ENCODE data around the gene LZTFL1.
A peak's percentile ranks its signal among the peaks of the same experiment; 100 is the strongest.

The LZTFL1 gene, protein sequence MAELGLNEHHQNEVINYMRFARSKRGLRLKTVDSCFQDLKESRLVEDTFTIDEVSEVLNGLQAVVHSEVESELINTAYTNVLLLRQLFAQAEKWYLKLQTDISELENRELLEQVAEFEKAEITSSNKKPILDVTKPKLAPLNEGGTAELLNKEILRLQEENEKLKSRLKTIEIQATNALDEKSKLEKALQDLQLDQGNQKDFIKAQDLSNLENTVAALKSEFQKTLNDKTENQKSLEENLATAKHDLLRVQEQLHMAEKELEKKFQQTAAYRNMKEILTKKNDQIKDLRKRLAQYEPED

DNA sequence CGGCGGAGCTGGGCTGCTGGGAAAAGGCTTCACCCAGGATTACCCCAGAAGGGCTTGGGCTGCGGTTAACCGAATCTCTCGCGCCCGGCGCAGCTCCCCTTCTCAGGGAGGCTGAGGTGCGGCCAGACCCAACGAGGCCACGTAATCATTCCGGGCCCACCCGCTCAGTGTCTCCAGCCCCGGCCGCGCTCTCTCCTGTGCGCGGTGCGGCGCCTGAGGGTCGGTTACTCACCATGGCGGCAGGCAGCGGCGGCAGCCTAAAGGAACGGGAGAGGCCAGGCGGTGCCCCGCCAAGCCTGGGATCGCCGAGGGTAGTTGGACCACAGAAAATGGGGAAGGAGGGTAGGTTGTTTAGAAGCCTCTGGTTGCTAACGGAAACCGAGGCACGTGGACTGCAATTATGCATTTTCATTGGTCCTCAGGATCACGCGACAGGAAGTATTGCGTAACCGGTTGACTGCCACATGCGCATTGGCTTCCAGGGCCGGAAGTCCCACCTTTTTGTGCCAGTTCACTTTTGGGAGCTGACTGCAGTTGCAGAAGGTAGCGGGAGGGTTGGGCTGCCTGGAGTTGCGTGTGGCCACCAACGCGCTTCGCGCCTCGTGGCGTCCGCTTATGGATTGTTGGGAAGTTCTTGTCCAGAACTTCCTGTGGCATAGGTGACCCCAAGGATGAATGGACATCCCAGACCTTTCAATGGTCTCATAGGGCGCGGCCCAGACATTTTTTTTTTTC, at the start of gene LZTFL1:
Gene LZTFL1 (minus strand): TSS at position 363 of the 735 bp plus-strand sequence. CDS start 128 bp downstream, at position 235.
- DNase-seq (ENCODE audit: extremely low read depth, low read depth), result peak; percentile 98
- TF ChIP-seq, protein P1, sequence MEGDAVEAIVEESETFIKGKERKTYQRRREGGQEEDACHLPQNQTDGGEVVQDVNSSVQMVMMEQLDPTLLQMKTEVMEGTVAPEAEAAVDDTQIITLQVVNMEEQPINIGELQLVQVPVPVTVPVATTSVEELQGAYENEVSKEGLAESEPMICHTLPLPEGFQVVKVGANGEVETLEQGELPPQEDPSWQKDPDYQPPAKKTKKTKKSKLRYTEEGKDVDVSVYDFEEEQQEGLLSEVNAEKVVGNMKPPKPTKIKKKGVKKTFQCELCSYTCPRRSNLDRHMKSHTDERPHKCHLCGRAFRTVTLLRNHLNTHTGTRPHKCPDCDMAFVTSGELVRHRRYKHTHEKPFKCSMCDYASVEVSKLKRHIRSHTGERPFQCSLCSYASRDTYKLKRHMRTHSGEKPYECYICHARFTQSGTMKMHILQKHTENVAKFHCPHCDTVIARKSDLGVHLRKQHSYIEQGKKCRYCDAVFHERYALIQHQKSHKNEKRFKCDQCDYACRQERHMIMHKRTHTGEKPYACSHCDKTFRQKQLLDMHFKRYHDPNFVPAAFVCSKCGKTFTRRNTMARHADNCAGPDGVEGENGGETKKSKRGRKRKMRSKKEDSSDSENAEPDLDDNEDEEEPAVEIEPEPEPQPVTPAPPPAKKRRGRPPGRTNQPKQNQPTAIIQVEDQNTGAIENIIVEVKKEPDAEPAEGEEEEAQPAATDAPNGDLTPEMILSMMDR (IDR thresholded peaks at IDR 0.05; ENCODE audit: low read depth, low read length, missing control alignments), result no peak
- peak within 1 kb of the TSS; percentile 88 for H3K4me3 ChIP-seq (replicated peaks; ENCODE audit: low read depth, low read length)

DNA sequence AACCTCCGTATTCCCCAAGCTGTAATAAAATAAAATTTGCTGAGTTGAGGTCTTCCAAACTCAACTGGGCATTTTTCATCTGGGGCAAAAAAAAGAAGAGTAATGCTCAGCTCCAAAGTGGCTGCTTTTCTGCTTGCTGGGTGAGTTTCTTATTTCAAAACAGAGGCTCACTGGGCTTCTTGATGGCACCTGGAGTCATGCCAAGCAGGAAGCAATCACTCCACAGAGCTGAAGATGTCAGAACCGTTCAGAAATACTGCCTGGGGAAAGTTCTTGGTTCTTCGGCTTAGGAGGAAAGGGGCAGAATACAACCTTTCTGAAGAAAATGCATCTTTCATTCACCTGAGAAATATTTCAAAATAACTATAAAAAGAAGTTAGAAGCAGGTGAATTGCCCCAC, 48.5 kb upstream of the LZTFL1 start:
- TF ChIP-seq, protein P1 (IDR thresholded peaks at IDR 0.05; ENCODE audit: low read depth, low read length, missing control alignments), result no peak
- no peak for DNase-seq (ENCODE audit: extremely low read depth, low read depth)
- H3K4me3 ChIP-seq (replicated peaks; ENCODE audit: low read depth, low read length), result no peak overlapping the region

DNA sequence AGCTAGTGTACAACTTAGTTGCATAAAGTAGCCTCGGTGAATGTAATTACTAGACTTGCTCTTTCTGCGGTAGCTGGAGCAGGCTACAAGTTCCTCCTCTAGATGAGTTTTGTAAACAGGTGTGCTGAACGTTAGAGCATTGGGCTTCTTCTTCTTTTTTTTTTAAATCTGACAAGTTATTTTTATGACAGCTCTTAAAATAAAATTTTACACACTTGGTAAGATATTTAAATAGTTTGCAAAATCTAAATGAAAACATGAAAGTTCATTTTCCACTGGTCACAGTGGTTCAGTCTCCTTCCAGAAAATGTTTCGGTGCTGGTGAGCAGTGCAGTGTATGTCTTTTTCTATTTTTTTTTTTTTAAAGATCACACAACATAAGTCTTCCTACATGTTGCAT, 47.4 kb upstream of the LZTFL1 start:
- TF ChIP-seq, protein P1 (IDR thresholded peaks at IDR 0.05; ENCODE audit: low read depth, low read length, missing control alignments), result no peak

DNA sequence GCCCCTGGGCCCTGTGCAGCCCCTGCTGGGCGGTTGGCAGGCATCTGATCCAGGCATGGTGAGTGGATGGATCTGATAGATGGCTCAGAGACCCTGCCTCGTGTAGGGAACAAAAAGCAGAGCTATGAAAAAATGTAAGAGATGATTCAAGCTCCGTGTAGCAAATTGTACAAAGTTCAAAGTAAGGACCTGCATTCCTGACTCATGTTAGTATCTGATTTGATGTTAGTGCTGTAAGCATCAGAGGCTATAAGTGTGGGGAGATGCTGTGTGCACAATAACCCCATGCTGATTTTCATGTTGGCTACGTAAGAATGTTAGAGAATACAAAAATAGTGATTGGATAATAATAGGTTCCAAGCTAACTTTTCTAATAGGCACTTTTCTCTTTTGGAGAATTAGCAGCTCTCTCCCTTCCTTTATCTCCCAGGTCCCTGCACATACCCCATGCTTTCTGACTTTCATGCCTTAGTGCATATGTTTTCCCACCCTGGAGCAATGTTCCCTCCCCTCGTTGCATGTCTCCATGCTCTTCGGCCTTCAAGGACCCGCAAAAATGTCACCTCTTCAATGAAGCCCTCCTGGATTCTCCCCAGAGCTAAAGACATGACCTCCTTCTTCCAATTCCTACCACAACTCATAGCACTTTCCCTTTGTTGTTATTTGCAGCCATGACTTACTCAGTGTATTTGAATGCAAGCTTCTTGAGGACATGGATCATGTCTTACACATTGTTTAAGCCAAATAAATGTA, 46.0 kb upstream of the LZTFL1 start:
- TF ChIP-seq, protein P1 (IDR thresholded peaks at IDR 0.05; ENCODE audit: low read depth, low read length, missing control alignments), result no peak
- DNase-seq (ENCODE audit: extremely low read depth, low read depth), result no peak

More for the DNA sequence above, 47.4 kb upstream of the LZTFL1 start:
- DNase-seq (ENCODE audit: extremely low read depth, low read depth), result no peak
- H3K4me3 ChIP-seq (replicated peaks; ENCODE audit: low read depth, low read length), result no peak overlapping the region

DNA sequence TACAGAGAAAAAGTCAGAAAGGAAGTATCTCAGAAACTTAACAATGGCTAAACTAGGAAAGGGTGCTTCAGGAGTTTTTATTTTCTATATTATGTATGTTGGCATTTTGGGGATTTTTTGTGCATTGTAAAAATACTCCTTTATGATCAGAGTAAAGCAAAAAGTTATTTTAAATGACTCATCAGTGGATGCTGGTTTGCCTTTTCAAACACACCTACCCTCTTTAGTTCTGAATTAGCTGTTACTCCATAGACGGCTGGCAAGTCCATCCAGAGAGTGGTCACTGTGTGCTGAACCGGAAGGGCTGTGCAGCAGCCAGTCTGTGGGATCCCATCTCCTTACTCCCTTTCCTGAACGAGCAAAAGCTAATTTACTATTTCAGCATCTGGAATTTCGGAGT, 45.4 kb upstream of the LZTFL1 start:
- TF ChIP-seq, protein P1 (IDR thresholded peaks at IDR 0.05; ENCODE audit: low read depth, low read length, missing control alignments), result no peak
- DNase-seq (ENCODE audit: extremely low read depth, low read depth), result no peak
- no peak overlapping the region for H3K4me3 ChIP-seq (replicated peaks; ENCODE audit: low read depth, low read length)

More for the DNA sequence above, 46.0 kb upstream of the LZTFL1 start:
- no peak overlapping the region for H3K4me3 ChIP-seq (replicated peaks; ENCODE audit: low read depth, low read length)

DNA sequence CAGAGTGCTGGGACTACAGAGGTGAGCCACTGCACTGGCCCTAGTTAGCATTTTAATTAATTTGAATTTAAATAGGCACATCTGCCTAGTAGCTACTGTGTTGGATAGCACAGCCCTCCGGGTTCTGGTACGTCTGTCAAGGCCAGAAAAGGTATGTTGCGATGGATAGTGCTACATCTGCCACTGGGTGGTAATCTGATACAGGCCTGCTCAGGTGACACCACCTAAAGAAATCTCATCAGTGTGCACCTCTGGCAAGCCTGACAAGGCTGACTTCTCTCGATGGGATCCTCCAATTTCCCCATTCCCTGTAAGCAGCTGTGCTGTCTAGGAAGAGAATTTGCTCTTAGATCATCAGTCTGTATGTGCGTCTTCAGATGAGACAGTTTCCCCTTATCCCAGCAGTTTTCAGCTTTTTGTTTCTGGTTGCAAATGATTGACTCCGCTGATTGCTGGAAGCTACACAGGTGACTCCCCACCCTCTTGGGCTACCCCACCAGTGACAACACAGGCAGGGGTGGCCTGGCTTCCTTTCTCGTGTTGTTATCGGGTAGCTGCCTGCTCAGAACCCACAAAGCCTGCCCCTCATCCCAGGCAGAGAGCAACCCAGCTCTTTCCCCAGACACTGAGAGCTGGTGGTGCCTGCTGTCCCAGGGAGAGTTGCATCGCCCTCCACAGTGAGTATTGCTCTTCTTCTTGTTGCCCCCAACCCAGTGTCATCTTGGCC, 44.2 kb upstream of the LZTFL1 start, which contains the start of gene CCR9:
Gene CCR9 (plus strand): TSS at position 565 of the 727 bp plus-strand sequence. CDS start 8,391 bp downstream, outside the sequence.
- no peak within 1 kb of the TSS for H3K4me3 ChIP-seq (replicated peaks; ENCODE audit: low read depth, low read length)
- TF ChIP-seq, protein P1 (IDR thresholded peaks at IDR 0.05; ENCODE audit: low read depth, low read length, missing control alignments), result no peak
- DNase-seq (ENCODE audit: extremely low read depth, low read depth), result no peak
